ENCODE data around the gene USP16.

The USP16 gene

DNA sequence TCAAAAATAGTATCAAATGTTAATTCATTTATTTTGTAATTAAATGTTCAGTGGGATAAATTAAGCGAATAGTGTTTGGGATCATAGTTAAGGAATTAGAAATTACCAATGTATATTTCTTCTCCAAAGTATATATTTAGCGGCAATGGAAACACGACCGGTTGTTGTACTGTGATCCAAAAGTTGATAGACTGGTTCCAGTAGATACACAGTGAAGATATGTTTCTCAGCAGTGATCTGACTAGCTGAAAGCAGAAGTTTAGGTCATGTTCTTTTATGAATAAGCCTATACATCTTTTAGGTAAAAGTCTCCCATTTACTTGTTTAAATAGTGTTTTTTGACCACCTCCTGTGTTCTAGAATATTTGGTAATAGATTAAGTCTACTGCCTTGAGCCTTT, 8.8 kb downstream of the USP16 start:
- DNase-seq: no peak

DNA sequence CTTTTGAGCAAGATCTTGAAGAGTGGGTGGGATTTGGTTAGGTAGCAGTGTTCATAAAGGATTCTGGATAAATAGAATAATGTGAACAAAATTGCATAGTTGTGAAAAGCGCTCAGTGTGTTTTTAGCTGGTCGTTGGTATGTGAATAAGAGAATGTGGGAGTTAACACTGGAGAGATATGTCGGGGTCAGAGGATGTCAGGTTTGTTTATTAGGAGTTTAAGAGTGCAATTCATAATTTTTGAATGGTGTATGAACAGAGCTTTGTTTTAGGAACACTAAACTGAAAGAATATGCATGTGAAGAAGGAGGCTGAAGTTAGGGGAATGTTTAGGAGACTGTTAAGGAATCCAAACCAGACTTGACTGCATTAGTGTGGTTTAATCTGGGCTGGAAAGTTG, 9.4 kb downstream of the USP16 start:
- DNase-seq: no peak

DNA sequence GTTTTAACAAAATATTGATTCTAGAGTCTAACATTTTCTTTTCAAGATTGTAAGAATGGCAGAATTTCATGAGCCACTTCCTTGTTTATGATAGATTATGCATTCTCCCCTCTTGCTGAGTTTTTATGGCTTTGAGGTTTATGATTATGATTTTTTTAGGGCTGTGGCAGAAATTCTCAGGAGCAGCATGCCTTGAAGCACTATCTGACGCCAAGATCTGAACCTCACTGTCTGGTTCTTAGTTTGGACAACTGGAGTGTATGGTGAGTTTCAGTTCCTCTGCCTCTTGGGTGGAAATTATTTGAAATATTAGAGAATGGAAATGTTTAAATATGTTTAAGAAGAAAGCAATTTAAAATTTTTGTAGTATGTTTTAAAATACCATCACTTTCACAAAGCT, 10.2 kb downstream of the USP16 start:
- DNase-seq: no peak

DNA sequence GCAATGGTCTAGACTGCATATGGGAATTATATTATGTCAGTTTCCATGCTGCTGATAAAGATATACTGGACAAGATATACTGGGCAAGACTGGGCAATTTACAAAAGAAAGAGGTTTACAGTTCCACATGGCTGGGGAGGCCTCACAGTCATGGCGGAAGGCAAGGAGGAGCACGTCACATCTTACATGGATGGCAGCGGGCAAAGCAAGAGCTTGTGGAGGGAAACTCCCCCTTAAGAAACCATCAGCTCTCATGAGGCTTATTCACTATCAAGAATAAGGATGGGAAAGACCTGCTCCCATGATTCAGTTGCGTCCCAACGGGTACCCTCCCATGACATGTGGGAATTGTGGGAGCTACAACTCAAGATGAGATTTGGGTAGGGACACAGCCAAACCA, 27.8 kb downstream of the USP16 start:
- no peak for DNase-seq

DNA sequence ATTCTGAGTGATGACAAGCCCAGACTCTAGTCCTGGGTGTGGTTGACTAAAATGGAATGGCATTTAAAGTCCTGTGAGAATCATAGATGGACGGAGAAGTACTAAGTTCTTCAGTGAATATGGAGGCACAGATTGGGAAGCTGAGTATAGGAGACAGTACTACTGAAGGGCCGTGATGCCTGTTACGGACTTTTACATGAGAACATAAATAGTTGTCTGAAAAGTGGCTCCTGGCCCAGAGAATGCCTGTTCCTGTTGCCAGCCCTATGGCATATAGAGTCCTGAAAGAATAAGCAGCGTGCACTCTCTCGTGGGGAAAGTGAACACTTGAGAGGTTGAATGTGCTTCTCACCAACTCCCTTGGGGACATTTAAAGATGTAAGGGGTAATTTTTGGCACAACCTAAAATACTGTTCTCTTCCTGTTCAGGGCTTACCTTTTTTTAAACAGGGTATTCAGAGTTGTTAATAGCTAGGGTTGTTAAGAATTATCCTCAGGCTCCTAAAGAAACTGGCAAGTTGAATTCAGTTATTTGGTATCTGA, 28.6 kb downstream of the USP16 start:
- no peak for DNase-seq

DNA sequence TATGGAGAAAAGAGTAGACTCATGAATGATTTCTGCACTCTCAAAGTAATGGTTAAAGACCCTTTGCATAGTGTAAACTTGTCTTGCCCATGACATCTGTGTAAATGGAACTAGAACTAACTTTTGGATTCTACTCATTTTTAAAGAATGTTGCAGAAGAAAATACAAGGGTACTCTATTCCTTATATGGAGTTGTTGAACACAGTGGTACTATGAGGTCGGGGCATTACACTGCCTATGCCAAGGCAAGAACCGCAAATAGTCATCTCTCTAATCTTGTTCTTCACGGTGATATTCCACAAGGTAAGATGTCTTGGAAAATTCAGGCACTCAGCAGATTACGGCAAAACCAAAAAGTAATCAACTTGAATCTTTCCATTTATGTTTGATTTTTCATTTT, 29.2 kb downstream of the USP16 start:
- DNase-seq: no peak

DNA sequence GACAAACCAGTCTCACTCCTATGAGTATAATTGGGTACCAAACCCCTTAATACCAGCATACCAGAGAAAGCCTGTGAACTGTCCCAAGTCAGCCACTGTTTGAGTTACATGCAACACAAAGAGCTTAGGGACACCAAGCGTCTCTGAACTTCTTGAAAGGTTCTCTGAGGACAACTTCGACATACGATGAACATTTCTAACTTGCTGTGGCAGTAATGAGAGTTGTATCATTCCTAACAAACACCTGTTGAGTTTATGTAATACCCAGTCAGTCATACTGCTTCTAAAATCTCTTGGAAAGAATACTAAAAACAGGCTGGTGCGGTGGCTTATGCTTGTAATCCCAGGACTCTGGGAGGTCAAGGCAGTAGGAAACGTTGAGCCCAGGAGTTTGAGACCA, 30.6 kb downstream of the USP16 start:
- DNase-seq: no peak

DNA sequence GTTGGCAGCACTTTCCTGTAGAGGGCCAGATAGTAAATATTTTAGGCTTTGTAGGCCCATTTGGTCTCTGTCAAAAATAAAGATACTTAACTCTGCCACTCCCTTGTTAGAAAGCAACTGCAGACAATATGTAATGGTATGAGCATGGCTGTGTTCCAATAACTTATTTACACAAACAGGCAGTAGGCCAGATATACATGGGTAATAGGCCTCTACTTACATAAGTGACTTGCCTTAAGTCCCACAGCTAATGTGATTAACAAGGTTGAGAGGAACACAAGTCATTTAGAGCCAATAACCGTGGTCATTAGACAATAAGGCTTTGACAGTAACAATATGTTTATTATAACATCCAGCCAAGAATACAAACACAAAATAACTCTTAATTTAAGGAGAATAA, 31.5 kb downstream of the USP16 start:
- no peak for DNase-seq

DNA sequence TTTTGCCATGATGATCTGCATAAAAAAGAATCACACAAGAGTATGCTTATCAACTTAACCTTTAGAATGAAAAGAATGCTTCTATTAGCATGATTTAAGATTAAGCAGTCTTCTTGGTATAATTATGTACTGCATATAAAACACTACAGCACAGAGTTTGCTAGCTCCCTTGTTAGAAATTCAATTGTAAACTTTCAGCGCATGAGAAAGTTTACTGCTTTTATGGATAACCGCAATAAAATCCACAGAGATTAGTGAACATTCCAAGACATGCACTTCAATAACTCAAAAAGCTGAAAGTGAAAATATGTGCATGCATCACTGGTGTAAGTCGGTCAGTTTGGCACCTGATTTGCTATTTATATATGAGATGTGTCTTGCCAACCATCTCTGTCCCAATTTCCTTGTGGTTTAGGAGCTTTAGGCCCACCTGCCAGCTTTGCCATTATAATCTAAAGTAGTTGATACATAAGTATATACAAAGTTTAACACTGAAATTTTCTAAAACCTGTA, 32.1 kb downstream of the USP16 start:
- no peak for DNase-seq

DNA sequence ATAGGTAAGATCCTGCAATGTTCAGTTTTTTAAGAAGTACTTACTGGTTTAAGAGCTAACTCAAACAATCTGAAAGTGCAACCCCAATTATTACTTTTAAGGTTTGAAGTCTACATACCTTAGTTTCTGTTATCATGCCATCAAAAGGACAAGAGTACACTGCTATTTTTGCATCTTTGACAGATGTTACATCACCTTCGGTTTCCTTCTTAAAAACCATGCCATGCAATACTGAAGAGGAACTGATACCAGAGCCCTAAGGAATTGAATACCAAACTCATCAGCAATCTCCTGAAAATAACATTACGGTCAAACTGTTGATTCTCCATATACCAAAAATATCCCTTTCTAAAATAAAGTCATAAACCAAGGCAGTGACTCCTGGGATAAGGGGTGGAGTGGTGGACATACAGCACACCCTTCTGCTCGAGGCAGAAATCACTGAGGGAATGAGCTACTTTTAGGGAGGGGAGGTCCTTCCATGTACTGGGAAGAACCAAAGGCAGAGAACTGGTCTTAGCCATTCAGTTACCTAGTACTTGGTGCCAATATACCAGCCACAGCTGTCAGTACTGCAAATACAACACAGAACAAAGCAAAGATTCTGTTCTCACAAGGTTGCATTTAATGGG, 40.5 kb downstream of the USP16 start:
- no peak for DNase-seq

DNA sequence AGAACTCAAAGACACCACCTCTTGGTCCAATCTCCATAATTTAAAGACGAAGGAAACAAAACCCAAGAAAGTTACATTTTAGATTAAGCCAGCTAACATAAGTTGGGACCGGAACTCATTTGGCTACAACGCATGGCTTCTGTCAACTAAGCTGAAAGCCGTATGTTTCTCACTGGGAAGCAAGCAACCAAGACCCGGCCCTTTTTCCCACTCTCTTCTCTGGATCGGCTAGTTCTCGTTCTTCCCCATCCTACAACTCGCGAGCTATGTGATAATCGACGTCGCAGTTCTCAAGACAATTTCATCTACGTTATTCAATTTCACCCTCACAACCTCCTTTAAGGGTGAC, 48.4 kb downstream of the USP16 start:
- no peak for DNase-seq

DNA sequence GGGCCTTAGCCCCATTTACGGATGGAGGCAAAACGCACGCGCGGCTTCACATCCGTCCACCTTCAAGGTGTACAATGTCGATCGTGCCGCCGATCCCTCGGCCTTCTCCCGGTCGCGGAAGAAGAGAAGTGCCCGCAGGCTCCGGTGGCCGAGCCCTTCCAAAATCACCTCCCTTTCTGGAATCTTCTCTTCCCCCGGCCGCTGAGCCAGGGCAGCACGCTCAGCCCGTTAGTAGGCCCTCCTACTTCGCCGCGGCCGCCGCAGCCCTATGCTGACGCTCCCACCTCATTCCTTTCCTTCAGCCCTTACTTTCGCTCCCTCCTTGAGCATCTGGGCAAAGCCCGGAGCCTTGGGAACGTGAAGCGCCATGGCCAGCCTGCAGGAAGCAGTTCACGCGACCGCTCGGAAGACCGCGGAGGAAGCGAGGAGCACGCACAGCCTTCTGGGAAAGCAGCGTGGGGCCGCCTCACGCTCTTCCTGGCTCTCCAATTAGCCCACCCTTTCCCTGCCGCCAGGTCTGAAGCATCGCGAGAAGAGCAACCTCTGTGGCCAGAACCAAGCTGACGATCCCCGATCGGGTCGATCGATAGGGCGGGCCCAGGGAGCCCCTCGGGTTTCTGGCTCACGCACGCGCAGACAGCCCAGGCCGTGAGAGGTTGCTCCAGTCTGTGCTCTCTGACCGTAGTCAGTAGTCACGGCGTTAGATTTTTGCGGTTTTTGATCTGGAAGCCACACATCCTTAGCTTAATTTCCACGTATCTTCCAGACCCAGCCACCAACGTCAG, 48.9 kb downstream of the USP16 start, which contains the start of gene CCT8:
Gene CCT8 (minus strand): TSS at position 427 of the 785 bp plus-strand sequence. CDS start 58 bp downstream, at position 369.
- DNase-seq: peak; percentile 79 to 99 (median 97)

DNA sequence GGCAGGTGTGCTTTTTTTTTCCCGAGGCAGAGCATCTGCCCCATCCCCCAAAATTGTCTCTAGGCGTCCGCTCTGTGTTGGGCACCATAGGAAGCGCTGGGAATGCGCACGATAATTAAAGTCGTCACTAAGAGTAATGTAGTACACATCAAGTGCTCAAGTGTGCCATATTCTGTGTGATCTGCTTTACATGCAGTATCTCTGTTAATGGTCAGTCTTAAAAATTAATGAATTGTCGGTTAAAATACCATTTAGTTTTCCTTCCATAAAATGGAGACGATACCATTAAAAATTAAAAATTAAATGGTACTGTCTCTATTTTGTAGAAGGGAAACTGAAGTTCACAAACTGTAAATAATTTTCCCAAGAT, 49.5 kb downstream of the USP16 start:
- DNase-seq: no peak

DNA sequence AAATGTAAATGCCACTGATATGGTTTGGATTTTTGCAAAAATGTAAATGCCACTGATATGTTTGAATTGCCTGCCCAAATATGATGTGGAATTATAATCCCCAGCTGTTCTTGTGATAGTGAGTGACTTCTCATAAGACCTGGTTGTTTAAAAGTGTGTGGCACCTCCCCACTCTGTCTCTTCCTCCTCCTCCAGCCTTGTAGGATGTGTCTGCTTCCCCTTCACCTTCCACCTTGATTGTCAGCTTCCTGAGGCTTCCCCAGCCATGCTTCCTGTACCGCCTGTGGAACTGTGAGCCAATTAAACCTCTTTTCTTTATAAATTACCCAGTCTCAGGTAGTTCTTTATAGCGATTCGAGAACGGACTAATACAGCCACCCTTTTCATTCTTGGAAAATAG, 50.3 kb downstream of the USP16 start:
- no peak for DNase-seq

DNA sequence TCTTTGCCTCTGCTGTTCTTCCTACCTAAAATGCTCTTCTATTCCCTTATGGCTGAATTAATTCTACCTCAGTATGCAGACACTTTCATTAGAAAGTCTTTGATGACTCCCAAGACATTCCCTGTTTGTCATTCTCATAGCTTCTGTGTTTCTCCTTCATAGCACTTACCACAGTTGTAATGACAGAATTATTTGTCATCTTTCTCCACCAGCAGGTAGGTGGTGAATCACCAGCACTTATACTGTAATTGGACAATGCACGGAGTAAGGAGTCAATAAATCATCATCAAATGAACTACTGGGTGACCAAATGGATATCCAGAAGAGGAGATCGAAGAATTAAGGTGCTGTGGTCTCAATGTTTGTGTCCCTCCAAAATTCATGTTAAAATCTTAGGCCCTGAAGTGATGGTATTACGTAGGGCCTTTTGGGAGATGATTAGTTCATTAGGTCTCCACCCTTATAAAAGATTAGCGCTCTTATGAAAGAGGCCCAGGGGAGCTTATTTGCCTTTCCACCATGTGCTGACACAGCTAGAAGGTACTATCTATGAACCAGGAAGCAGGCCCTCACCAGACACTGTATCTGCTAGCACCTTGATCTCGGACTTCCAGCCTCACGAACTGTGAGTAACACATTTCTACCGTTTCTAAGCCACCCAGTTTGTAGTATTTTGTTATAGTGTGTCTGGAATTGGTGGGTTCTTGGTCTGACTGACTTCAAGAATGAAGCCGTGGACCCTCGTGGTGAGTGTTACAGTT, 51.4 kb downstream of the USP16 start:
- no peak for DNase-seq

DNA sequence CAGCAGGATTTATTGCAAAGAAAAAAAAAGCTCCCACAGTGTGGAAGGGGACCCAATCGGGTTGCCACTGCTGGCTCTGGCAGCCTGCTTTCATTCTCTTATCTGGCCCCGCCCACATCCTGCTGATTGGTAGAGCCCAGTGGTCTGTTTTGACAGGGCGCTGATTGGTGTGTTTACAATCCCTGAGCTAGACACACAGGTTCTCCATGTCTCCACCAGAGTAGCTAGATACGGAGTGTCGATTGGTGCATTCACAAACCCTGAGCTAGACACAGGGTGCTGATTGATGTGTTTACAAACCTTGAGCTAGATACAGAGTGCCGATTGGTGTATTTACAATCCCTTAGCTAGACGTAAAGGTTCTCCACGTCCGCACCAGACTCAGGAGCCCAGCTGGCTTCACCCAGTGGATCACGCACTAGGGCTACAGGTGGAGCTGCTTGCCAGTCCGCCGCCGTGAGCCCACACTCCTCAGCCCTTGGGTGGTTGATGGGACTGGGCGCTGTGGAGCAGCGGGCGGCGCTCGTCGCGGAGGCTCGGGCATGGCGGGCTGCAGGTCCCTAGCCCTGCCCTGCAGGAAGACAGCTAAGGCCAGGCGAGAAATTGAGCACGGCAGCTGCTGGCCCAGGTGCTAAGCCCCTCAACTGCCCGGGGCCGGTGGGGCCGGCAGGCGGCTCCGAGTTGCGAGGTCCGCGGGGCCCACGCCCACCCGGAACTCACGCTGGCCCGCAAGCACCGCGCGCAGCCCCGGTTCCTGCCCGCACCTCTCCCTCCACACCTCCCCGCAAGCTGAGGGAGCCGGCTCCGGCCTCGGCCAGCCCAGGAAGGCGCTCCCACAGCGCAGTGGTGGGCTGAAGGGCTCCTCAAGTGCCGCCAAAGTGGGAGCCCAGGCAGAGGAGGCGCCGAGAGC, 52.5 kb downstream of the USP16 start:
- DNase-seq: peak in 36 of 56 donors; percentile 8 to 78 (median 27)

DNA sequence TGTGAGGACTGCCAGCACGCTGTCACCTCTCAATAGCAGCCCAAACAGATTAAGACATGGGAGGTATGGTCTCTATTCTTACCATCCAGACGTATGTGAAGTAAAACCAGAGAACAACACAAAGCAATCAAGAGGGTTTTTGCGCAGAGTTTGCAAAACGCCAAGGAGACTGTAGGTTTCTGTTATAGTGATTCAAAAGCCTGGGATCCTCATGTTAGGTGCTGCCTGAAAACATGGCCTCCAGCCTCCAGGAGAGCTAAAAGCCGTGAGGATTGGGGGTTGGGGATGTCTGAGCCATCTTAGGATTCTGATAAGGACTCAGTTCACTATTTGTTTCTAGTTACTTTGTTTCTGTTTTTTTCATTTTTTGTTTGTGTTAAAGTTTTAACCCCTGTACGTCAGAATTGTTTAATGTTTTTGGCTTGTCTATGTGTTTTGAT, 53.2 kb downstream of the USP16 start:
- DNase-seq: peak in 6 of 56 donors; percentile 6 to 36 (median 15)

DNA sequence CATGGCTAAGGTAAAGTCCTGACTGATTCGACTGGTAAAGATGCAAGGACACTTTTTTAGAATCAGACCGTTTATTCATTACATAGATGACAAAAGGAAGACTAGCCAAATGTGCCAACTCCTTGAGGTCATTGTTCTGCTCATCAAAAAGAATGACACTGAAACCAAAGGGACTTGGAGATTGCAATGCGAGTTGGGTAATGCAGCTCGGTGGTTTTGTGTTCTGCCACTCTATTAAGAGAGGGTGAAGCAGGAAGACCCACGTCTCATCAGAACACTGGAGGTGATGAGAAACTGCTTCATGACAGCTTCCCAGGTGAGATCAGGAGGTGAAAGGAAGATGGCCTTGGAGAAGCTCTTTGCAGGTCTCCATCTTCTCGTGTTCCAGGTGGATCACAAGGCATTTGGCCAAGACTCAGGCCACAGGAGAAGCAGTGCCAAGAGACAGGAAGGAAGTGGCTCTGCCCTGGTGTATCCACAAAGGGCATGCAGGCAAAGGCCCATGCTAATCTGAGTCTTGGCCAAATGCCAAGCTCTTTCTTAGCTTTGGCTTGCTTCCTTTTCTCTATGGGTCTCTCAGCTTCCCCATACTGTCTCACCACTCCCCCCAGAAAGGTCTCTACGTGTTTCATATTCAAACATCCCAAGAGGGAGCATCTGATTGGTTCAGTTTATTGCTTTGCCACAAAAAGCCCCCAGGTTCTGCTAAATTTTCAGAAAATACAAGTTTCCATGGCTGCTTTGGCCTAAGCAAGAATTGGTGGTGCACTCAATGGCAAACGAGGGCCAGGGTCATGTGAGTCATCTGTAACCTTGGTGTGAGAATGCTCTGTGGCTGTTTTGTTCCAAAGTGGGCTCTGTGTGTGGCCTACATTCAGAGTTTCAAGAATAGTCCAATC, 54.6 kb downstream of the USP16 start:
- peak in 14 of 56 donors; percentile 6 to 44 (median 18) for DNase-seq

DNA sequence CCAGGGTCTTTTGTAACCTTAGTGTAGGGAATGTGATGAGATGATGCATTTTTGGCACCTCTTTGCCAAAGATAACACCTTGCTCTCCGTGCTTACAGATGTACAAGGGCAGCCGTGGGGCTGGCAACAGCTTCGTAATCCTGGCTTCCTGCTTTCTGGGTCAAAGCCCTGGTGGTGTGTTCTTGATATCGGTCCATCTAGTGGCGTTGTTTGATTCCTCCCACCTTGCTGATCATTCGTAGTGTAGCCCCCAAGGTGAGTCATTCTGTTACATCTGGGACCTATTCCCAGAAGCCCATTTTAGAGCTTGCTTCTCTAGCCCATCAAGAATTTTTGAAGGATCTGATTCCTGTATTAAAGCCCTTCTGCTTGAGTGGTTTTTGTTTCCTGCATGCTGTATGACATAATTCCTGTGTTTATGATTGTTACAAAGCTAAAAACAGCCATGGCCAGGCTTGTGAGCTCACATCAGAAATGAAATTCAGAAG, 56.0 kb downstream of the USP16 start:
- DNase-seq: no peak
